ENCODE results near the gene JUP. TPM values are rescaled to one million over a fixed set of nuclear protein-coding genes. Genes with fewer than 3 reads are reported as not detected.

The JUP gene
- total and polyA plus RNA-seq, 2 of the 13 experiments (the other 11 are each of a cell fraction or from before 2014, with no cell fraction given), result 12.1 to 20.6 TPM

DNA sequence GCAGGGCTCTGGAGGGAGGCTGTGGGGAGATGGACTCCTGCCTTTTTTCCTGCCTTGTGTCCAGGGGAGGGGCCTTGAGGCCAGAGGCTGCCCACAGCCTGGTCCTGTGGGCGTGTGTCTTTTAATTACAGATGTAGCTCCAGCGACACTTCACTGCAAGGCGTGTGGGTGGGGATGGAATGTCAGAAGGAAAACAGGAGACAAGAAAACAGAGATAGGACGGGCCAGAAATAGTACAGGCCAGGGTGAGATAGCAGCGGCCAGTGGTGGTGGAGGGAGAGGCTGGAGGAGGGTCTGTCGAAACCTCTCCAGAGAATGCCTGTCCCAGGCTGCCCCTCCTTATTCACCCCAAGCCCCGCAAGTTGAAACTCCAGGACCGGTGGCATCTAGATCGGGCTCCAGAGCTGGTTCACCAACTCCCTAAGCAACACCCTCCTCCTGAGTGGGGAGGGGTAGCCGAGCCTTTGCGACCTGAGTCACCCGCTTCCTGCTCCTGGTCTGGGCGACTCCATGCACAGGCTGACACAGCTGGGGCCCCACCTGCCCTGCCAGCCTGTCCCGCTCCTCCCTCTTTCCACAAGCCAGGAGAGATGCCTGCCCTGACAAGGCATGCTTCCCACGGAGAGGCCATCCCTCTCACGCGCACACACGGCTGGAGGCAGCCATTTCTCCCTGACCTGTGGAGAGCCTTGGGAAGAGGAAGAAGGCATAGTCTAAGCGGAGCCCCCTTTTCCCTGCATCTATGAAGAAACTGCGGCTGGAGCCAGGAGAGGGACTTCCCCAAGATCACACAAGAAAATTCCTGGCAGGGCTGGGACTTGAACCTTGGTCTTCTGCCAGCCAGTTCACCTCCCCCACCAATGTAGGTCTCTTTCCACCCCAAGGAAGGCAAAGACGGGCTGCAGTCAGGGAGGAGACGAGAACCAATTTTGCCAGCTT, 6.6 kb upstream of the JUP start (continued):
- TF ChIP-seq, protein P1, sequence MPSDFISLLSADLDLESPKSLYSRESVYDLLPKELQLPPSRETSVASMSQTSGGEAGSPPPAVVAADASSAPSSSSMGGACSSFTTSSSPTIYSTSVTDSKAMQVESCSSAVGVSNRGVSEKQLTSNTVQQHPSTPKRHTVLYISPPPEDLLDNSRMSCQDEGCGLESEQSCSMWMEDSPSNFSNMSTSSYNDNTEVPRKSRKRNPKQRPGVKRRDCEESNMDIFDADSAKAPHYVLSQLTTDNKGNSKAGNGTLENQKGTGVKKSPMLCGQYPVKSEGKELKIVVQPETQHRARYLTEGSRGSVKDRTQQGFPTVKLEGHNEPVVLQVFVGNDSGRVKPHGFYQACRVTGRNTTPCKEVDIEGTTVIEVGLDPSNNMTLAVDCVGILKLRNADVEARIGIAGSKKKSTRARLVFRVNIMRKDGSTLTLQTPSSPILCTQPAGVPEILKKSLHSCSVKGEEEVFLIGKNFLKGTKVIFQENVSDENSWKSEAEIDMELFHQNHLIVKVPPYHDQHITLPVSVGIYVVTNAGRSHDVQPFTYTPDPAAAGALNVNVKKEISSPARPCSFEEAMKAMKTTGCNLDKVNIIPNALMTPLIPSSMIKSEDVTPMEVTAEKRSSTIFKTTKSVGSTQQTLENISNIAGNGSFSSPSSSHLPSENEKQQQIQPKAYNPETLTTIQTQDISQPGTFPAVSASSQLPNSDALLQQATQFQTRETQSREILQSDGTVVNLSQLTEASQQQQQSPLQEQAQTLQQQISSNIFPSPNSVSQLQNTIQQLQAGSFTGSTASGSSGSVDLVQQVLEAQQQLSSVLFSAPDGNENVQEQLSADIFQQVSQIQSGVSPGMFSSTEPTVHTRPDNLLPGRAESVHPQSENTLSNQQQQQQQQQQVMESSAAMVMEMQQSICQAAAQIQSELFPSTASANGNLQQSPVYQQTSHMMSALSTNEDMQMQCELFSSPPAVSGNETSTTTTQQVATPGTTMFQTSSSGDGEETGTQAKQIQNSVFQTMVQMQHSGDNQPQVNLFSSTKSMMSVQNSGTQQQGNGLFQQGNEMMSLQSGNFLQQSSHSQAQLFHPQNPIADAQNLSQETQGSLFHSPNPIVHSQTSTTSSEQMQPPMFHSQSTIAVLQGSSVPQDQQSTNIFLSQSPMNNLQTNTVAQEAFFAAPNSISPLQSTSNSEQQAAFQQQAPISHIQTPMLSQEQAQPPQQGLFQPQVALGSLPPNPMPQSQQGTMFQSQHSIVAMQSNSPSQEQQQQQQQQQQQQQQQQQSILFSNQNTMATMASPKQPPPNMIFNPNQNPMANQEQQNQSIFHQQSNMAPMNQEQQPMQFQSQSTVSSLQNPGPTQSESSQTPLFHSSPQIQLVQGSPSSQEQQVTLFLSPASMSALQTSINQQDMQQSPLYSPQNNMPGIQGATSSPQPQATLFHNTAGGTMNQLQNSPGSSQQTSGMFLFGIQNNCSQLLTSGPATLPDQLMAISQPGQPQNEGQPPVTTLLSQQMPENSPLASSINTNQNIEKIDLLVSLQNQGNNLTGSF (CRISPR knock-in tag; IDR thresholded peaks at IDR 0.05), result no peak
- TF ChIP-seq, protein P2, sequence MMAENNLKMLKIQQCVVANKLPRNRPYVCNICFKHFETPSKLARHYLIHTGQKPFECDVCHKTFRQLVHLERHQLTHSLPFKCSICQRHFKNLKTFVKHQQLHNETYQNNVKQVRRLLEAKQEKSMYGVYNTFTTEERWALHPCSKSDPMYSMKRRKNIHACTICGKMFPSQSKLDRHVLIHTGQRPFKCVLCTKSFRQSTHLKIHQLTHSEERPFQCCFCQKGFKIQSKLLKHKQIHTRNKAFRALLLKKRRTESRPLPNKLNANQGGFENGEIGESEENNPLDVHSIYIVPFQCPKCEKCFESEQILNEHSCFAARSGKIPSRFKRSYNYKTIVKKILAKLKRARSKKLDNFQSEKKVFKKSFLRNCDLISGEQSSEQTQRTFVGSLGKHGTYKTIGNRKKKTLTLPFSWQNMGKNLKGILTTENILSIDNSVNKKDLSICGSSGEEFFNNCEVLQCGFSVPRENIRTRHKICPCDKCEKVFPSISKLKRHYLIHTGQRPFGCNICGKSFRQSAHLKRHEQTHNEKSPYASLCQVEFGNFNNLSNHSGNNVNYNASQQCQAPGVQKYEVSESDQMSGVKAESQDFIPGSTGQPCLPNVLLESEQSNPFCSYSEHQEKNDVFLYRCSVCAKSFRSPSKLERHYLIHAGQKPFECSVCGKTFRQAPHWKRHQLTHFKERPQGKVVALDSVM (CRISPR knock-in tag; IDR thresholded peaks at IDR 0.05), result peak; percentile 90
- TF ChIP-seq, protein P3, sequence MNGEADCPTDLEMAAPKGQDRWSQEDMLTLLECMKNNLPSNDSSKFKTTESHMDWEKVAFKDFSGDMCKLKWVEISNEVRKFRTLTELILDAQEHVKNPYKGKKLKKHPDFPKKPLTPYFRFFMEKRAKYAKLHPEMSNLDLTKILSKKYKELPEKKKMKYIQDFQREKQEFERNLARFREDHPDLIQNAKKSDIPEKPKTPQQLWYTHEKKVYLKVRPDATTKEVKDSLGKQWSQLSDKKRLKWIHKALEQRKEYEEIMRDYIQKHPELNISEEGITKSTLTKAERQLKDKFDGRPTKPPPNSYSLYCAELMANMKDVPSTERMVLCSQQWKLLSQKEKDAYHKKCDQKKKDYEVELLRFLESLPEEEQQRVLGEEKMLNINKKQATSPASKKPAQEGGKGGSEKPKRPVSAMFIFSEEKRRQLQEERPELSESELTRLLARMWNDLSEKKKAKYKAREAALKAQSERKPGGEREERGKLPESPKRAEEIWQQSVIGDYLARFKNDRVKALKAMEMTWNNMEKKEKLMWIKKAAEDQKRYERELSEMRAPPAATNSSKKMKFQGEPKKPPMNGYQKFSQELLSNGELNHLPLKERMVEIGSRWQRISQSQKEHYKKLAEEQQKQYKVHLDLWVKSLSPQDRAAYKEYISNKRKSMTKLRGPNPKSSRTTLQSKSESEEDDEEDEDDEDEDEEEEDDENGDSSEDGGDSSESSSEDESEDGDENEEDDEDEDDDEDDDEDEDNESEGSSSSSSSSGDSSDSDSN (CRISPR knock-in tag; IDR thresholded peaks at IDR 0.05), result peak; percentile 50
- TF ChIP-seq MZF1 (CRISPR knock-in tag; IDR thresholded peaks at IDR 0.05; ENCODE audit: borderline replicate concordance) (peak; percentile 65; the same call in 1 of the 2 replicates), ZNF333 (CRISPR knock-in tag; IDR thresholded peaks at IDR 0.05; ENCODE audit: borderline replicate concordance) (peak; percentile 59; the same call in 1 of the 2 replicates), PHF20 (CRISPR knock-in tag; IDR thresholded peaks at IDR 0.05) (peak; percentile 45; the same call in 1 of the 2 replicates), IKZF1 (IDR thresholded peaks at IDR 0.05) (no peak), KMT2B (CRISPR knock-in tag; IDR thresholded peaks at IDR 0.05) (peak; percentile 35; the same call in 1 of the 2 replicates), ZFX (CRISPR knock-in tag; IDR thresholded peaks at IDR 0.05; ENCODE audit: low read depth) (peak; percentile 74), ARHGAP35 (CRISPR knock-in tag; IDR thresholded peaks at IDR 0.05; ENCODE audit: borderline replicate concordance) (no peak), ZC3H13 (CRISPR knock-in tag; IDR thresholded peaks at IDR 0.05) (no peak), ZNF292 (CRISPR knock-in tag; IDR thresholded peaks at IDR 0.05; ENCODE audit: borderline replicate concordance, low read depth) (peak; percentile 66), RAD51 (IDR thresholded peaks at IDR 0.05; ENCODE audit: borderline replicate concordance) (no peak)
- TF ChIP-seq, protein P4, sequence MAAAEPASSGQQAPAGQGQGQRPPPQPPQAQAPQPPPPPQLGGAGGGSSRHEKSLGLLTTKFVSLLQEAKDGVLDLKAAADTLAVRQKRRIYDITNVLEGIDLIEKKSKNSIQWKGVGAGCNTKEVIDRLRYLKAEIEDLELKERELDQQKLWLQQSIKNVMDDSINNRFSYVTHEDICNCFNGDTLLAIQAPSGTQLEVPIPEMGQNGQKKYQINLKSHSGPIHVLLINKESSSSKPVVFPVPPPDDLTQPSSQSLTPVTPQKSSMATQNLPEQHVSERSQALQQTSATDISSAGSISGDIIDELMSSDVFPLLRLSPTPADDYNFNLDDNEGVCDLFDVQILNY (CRISPR knock-in tag; conservative IDR thresholded peaks at IDR 0.05), result 0 out of 2 replicates have a peak, but pooled peaks have one; percentile 0
